ENCODE measurements around the gene CELSR1. TPM values are rescaled to one million over a fixed set of nuclear protein-coding genes. Genes with fewer than 3 reads are reported as not detected.

CELSR1 gene
- total RNA-seq, 2 donors from 2014 or later = 24.4 to 34.1 TPM

DNA sequence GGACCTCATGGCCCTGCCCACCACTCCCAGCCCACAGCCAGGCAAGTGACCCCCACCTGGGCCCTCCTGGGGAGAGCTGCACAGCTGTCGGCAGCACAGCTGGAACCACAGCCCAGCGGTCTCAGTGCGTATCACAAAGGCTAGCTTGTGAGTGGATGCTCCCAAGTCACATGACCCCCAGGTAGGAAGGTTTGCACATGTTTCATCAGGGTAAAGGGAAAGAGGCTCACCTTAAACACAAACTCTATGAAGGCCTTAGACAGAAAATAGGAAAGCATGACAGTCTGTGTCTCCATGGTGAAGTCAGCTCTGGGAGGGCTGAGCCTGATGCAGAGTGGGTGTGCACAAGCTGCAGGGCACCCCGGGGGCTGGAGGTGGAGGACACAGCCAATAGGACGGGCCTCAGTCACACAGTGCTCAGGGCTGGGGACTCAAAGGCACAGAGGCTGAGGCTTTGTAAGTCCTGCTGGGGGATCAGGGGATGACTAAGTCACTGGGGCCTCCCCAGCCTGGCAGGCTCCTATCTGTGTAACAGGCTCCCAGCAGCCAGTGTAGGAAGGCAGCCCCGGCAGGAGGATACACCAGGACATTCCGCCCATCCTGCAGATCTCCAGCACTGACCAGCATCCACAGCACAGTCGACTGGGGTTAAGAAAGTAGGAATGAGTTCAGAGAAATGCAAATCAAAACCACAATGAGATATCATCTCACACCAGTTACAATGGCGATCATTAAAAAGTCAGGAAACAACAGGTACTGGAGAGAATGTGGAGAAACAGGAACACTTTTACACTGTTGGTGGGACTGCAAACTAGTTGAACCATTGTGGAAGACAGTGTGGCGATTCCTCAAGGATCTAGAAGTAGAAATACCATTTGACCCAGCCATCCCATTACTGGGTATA is 22.0 kb downstream of the CELSR1 start:
- no peaks in the 10 kb centered on the region for H3K36me3 ChIP-seq (ENCODE audit: control insufficient read depth, insufficient read depth, low read length)
- Mint-ChIP-seq H3K9me3 (no peaks in the 10 kb centered on the region), H3K4me3 (no peak overlapping the region), H3K27ac (no peak overlapping the region), H3K36me3 (ENCODE audit: low read depth) (peaks cover 15% of the 10 kb centered on the region), H3K4me1 (peaks cover 2% of the 10 kb centered on the region), H3K27me3 (ENCODE audit: insufficient read depth) (no peaks in the 10 kb centered on the region)
- peak; percentile 53 for DNase-seq
- H3K4me3 ChIP-seq (ENCODE audit: low read length) = no peak overlapping the region
- TF ChIP-seq, protein P1, sequence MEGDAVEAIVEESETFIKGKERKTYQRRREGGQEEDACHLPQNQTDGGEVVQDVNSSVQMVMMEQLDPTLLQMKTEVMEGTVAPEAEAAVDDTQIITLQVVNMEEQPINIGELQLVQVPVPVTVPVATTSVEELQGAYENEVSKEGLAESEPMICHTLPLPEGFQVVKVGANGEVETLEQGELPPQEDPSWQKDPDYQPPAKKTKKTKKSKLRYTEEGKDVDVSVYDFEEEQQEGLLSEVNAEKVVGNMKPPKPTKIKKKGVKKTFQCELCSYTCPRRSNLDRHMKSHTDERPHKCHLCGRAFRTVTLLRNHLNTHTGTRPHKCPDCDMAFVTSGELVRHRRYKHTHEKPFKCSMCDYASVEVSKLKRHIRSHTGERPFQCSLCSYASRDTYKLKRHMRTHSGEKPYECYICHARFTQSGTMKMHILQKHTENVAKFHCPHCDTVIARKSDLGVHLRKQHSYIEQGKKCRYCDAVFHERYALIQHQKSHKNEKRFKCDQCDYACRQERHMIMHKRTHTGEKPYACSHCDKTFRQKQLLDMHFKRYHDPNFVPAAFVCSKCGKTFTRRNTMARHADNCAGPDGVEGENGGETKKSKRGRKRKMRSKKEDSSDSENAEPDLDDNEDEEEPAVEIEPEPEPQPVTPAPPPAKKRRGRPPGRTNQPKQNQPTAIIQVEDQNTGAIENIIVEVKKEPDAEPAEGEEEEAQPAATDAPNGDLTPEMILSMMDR (conservative IDR thresholded peaks at IDR 0.05) = no peak
- no peaks in the 10 kb centered on the region for H3K4me1 ChIP-seq (ENCODE audit: control insufficient read depth, insufficient read depth, low read length)
- no peaks in the 10 kb centered on the region for H3K9me3 ChIP-seq (ENCODE audit: control insufficient read depth, low read length)
- H3K9ac ChIP-seq (ENCODE audit: extremely low read depth, low read length, poor library complexity, severe bottlenecking) = no peak overlapping the region
- H3K27ac ChIP-seq (ENCODE audit: low read depth, low read length) = no peak overlapping the region
- 83% methylated on average over 5 to 10 of the region's 10 CpGs for WGBS, 2 experiments (ENCODE audit: insufficient coverage in 1 of 2, insufficient read length in 1 of 2)
- H3K27me3 ChIP-seq (ENCODE audit: control insufficient read depth, insufficient read depth, low read length, poor library complexity, severe bottlenecking) = no peaks in the 10 kb centered on the region

DNA sequence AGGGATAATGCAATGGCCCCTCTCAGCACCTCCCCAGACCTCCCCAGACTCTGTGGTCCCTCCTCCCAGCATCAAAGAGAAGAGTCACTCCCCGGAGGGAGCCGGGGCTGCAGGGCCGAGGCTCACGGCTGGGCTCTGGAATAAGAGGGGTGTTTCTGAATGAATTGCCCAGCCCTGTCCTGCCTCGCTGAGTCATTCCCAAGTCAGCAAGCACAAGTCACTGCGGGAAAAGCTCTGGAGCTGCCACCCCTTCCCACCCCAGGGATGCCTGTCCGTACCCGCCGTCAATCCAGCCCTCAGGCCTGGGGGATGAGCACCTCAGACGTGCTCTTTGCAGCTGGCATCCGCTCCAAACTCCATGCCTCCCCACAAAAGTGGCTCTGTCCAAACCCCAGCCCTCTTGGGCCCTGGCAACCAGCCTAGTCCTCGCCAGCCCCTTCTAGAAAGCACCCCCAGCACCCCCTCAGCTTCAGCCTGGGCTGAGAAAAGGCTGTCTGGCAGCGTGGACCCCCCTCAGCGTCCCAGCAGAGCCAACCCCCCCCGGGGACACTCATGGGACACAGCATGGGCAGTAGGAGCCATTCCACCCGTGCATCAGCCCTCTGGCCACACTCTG is 22.7 kb downstream of the CELSR1 start:
- TF ChIP-seq, protein P1 (conservative IDR thresholded peaks at IDR 0.05) = no peak
- Mint-ChIP-seq H3K27ac (peak overlapping the region; percentile 39), H3K9me3 (no peaks in the 10 kb centered on the region), H3K4me1 (peaks cover 5% of the 10 kb centered on the region), H3K4me3 (no peak overlapping the region), H3K27me3 (ENCODE audit: insufficient read depth) (no peaks in the 10 kb centered on the region), H3K36me3 (ENCODE audit: low read depth) (peaks cover 15% of the 10 kb centered on the region)
- no peak overlapping the region for H3K4me3 ChIP-seq (ENCODE audit: low read length)
- WGBS, 2 experiments (ENCODE audit: insufficient coverage in 1 of 2, insufficient read length in 1 of 2) = 69 to 82% methylated on average over 9 to 16 of the region's 16 CpGs
- H3K27me3 ChIP-seq (ENCODE audit: control insufficient read depth, insufficient read depth, low read length, poor library complexity, severe bottlenecking) = no peaks in the 10 kb centered on the region
- no peaks in the 10 kb centered on the region for H3K9me3 ChIP-seq (ENCODE audit: control insufficient read depth, low read length)
- DNase-seq = peak; percentile 62
- no peaks in the 10 kb centered on the region for H3K4me1 ChIP-seq (ENCODE audit: control insufficient read depth, insufficient read depth, low read length)
- peak overlapping the region; percentile 1 for H3K27ac ChIP-seq (ENCODE audit: low read depth, low read length)
- no peak overlapping the region for H3K9ac ChIP-seq (ENCODE audit: extremely low read depth, low read length, poor library complexity, severe bottlenecking)
- no peaks in the 10 kb centered on the region for H3K36me3 ChIP-seq (ENCODE audit: control insufficient read depth, insufficient read depth, low read length)

DNA sequence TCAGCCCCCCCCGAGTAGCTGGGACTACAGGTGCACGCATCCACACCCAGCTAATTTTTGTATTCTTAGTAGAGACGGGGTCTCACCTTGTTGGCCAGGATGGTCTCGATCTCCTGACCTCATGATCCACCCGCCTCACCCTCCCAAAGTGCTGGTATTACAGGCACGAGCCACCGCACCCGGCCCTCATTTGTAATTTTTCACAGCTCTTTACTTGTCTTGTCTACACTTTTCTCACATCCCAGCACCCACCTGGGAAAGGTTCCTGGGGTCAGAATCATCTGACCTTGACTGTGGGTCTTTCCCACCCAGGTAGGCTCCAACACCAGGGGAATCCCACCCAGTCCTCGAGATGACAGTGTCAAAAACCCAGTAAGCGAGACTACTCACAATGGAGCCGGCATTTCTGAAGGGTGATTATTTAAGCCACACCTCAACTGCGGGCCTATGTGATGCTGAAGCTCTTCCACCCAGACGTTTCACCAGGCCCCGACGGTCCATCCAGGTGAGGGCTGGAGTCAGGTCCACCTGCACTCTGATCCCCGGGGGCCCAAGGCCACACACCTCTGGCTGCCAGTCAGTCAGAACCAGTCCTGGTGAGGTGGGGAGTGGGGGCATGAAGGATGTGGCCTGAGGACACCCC is 23.4 kb downstream of the CELSR1 start:
- Mint-ChIP-seq H3K36me3 (ENCODE audit: low read depth) (peaks cover 15% of the 10 kb centered on the region), H3K9me3 (no peaks in the 10 kb centered on the region), H3K27me3 (ENCODE audit: insufficient read depth) (no peaks in the 10 kb centered on the region), H3K4me3 (no peak overlapping the region), H3K27ac (no peak overlapping the region), H3K4me1 (peaks cover 5% of the 10 kb centered on the region)
- Histone ChIP-seq H3K4me3 (ENCODE audit: low read length) (no peak overlapping the region), H3K9me3 (ENCODE audit: control insufficient read depth, low read length) (no peaks in the 10 kb centered on the region), H3K27ac (ENCODE audit: low read depth, low read length) (no peak overlapping the region), H3K9ac (ENCODE audit: extremely low read depth, low read length, poor library complexity, severe bottlenecking) (no peak overlapping the region), H3K36me3 (ENCODE audit: control insufficient read depth, insufficient read depth, low read length) (no peaks in the 10 kb centered on the region), H3K27me3 (ENCODE audit: control insufficient read depth, insufficient read depth, low read length, poor library complexity, severe bottlenecking) (no peaks in the 10 kb centered on the region), H3K4me1 (ENCODE audit: control insufficient read depth, insufficient read depth, low read length) (no peaks in the 10 kb centered on the region)
- TF ChIP-seq, protein P1 (conservative IDR thresholded peaks at IDR 0.05) = no peak
- WGBS, 2 experiments (ENCODE audit: insufficient coverage in 1 of 2, insufficient read length in 1 of 2) = 92 to 97% methylated on average over 10 to 16 of the region's 16 CpGs
- no peak for DNase-seq
